Activated CD4-positive, alpha-beta T cell treated with anti-CD3 and anti-CD28 coated beads, Interleukin-2, Interleukin-6, amounts not matched to agents 100 ng/mL and 50 ng/mL, durations not matched to agents 16 hours and 8 hours (primary cell): Measurements from ENCODE around the gene BIRC5.
"Not testable (repeated sequence)": the region's sequence is repeated elsewhere in the genome, so short reads cannot be mapped to it uniquely, and the experiment has no call there.

Experiments
- DNase-seq: peaks from one replicate; pipeline ENCODE4 v3.0.0-alpha.2; 2020

BIRC5 gene

GRCh38 chr17:78226055-78226758 is 12.2 kb downstream of the BIRC5 start:
- DNase-seq, result no peak

GRCh38 chr17:78226759-78227454 is 12.9 kb downstream of the BIRC5 start:
- DNase-seq, result no peak

GRCh38 chr17:78227455-78227916 is 13.4 kb downstream of the BIRC5 start:
- DNase-seq, result no peak

- no peak for DNase-seq
These were observed 14.1 kb downstream of the BIRC5 start for GRCh38 chr17:78228176-78228575.

- no peak for DNase-seq
These were observed 16.4 kb downstream of the BIRC5 start for GRCh38 chr17:78230252-78230962.

GRCh38 chr17:78230996-78231935 is 17.2 kb downstream of the BIRC5 start, which contains the start of gene TMEM235:
Gene TMEM235, plus strand, starts transcription at chr17:78231631. Its CDS starts 393 bp downstream, at chr17:78232024.
- DNase-seq, result no peak

GRCh38 chr17:78231991-78232858 is 18.2 kb downstream of the BIRC5 start:
- no peak for DNase-seq

DNA sequence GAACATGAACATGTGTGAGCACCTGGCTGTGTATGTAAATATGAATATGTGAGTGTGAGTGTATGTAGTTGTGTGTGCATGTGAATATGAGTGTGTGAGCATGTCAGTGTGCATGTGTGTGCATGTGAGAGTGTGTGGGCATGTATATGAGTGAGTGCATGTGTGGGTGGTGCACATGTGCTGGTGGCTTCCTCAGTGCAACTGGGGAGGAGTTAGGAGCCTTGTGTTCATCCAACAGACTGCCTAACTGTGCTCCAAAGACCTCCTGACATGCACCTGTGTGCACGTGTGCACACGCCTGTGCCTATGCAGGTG is 18.8 kb downstream of the BIRC5 start:
- no peak for DNase-seq

DNA sequence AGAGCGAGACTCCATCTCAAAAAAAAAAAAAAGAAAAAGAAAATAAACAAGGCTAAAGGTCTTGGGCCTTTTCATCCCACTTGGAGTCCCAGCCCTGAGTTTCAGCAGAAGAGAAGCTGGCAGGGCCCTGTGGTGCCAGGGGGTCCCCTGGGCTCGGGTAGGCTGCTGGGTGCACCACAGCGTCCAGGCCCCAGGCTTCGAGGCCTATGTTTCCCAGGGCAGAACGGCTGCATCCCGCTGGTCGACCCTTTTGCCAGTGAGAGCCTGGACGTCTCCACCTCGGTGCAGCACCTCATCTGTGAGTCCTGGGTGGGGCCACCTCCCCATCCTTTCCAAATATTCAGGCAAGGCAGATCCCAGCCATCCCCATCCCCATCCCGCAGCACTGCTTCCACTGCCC is 19.6 kb downstream of the BIRC5 start:
- DNase-seq, result no peak

GRCh38 chr17:78234261-78234865 is 20.3 kb downstream of the BIRC5 start:
- no peak for DNase-seq

DNA sequence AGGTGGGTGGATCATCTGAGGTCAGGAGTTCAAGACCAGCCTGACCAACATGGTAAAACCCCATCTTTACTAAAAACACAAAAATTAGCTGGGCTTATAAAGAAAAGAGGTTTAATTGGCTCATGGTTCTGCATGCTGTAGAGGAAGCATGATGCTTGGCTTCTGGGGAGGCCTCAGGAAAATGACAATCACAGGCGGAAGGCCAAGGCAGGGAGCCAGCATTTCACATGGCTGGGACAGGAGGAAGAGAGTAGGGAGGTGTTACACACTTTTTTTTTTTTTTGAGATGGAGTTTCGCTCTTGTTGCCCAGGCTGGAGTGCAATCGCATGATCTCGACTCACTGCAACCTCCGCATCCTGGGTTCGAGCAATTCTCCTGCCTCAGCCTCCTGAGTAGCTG is 21.0 kb downstream of the BIRC5 start:
- not testable (repeated sequence) for DNase-seq

- no peak for DNase-seq
These were observed 21.8 kb downstream of the BIRC5 start for GRCh38 chr17:78235885-78236284.

DNA sequence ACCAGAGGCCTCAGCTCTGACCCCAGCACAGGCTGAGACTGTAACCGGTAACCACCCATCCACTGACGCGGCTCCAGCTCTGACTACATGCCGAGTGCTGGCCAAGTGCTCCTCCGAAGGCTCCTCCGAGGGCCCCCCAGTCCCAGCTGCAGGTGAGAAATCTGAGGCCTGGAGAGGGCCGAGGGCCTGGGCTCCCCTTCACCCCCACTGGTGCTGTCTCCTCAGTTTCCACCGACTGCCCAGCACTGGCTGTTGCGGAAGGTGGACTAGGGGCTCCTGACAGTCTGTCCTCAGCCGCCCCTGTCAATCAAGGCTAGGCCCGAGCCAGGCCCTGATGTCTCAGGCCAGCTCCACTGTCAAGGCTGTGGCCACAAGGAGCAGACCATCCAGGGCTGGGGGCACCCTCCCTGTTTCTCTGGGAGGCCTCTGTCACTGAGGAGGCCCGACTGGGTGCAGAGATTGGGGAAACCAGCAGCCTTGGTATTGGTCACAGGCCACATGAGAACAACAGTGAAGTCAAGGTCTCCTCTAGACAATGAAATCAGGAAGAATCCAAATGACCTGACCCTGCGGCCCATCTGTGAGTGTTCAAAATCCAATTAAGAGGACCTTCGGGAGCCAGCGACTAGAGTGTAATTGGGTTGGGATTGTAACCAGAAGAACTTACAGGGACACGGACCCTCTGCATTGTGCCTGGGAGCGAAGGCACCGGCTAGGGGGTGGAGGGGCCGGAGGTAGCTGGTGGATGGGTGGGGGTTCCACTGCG is 22.5 kb downstream of the BIRC5 start:
- no peak for DNase-seq

DNA sequence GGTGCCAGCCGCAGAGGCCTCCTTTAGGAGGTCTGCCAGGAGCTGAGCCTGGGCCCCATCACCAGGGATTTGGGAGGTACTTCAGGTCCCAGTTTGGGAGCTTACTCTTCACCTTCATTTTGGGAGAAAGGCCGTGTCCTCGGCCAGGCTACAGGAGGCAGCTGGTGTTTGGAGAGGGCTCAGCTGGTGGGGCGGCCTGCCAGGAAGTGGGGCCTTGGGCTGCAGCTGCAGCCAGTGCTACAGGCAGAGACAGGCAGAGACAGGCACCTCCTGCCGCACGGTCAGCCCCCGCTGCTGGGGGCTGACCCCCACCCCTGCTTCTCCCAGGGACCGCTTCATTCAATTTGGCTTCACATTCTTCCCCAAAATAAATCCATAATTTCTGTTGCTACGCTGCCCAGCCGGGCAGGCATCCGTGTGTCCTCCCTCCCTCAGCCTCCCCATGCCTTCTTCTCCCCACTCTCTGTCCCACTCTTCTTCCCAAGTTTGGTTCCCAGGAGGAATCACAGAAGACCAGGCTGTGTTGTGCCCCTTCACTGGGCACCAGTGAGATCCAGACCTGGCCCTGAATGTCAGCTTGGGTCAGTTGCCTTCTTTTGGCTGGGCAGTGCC is 23.5 kb downstream of the BIRC5 start:
- no peak for DNase-seq

DNA sequence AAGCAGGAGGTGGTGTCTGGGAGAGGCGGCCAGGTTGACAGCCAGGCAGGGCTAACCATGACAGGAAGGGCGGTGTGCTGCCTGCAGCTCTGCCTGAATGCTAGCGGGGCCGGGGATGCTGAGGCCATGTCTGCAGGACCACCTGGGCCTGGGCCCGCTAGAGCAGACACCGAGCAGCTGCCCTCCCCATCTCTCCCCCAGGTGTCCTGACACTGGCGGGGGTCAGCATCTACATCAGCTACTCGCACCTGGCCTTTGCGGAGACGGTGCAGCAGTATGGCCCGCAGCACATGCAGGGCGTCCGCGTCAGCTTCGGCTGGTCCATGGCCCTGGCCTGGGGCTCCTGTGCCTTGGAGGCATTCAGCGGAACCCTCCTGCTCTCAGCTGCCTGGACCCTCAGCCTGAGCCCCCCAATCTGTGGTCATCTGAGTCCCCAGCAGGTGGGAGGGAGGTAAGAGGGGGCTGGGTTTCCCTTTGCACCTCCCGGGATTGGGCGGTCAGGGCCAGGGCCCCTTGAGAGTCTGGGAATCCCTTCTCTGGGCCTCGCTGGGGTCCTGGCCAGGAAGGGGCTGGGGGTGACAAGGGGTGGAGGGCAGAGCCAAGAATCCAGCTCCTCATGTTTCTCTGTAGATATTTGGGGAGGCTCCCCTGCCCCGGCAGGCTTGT is 24.9 kb downstream of the BIRC5 start:
- no peak for DNase-seq

DNA sequence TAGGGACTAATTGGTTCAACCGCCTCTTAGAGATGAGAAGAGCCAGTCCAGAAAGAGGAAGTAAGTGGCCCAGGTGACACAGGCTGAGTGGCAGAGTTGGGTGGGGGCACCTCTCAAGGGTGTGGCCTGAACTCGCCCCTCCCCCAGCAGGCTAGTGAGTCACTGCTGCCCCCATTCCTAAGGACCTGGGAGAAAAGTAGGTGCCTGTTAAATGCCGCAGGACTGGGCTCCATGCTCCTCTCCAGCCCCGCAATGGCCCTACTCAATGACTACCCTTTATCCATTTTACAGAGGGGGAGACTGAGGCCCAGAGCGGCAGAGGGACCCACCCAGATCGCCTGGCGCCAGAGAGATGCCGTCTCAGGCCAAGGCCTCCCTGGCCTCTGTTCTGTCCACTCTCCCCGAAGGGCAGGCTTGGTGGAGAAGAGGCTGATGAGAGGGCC is 25.5 kb downstream of the BIRC5 start:
- DNase-seq, result no peak

- DNase-seq, result no peak
These were observed 26.1 kb downstream of the BIRC5 start for GRCh38 chr17:78240012-78240655.

DNA sequence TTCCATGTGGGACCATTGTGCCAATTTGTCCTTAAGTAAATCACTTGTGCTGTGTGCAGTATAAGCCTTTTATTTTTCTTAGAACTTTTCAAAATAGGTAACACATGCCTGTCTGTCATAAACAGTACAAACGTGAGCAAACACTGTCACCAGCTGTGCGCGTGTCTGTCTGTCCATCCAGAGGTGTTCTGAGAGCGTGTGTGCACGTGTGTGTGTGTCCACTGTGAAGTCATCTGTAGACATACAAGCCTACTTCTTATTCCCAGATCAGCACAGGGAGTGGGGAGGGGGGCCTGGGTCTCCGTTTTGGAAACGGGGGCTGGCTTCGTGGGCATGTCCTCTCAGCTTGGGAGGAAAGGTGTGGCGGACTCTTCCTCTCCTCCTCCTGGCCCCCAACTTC is 26.8 kb downstream of the BIRC5 start:
- DNase-seq, result no peak
